Trophoblast cell (in vitro differentiated cells and primary cell): ENCODE measurements around the gene RNU1-1.
"Not testable (repeated sequence)": the region's sequence is repeated elsewhere in the genome, so short reads cannot be mapped to it uniquely, and the experiment has no call there.

Source experiments
- DNase-seq, 2 donors: peaks; one replicate each; pipeline ENCODE4 v3.0.0-alpha.2; 2016
- H2AFZ ChIP-seq: 2 replicates; pipeline ENCODE4 v1.6.1; 2013; ENCODE audit warnings: low read length, moderate library complexity, mild to moderate bottlenecking; ENCODE audit not compliant: insufficient read depth, poor library complexity
- H2AK5ac ChIP-seq: 2 replicates; pipeline ENCODE4 v1.6.1; 2013; ENCODE audit warnings: mild to moderate bottlenecking, low read length
- H2BK120ac ChIP-seq: 2 replicates; pipeline ENCODE4 v1.6.1; 2013; ENCODE audit warnings: low read length, mild to moderate bottlenecking, moderate library complexity; ENCODE audit not compliant: insufficient read depth, poor library complexity
- H2BK12ac ChIP-seq: 2 replicates; pipeline ENCODE4 v1.6.1; 2013; ENCODE audit warnings: mild to moderate bottlenecking, low read length, moderate library complexity
- H2BK5ac ChIP-seq: 2 replicates; pipeline ENCODE4 v1.6.1; 2013; ENCODE audit warnings: low read length, low read depth, moderate library complexity, mild to moderate bottlenecking; ENCODE audit not compliant: poor library complexity
- H3K14ac ChIP-seq: 2 replicates; pipeline ENCODE4 v1.6.1; 2013; ENCODE audit warnings: mild to moderate bottlenecking, low read length
- H3K18ac ChIP-seq: 2 replicates; pipeline ENCODE4 v1.6.1; 2013; ENCODE audit warnings: mild to moderate bottlenecking, low read length
- H3K23ac ChIP-seq: 2 replicates; pipeline ENCODE4 v1.6.1; 2013; ENCODE audit warnings: low read length
- H3K27ac ChIP-seq: 2 replicates; pipeline ENCODE4 v1.5.1; 2013; ENCODE audit warnings: low read depth, mild to moderate bottlenecking, inconsistent platforms, low read length, moderate library complexity
- H3K27me3 ChIP-seq: 2 replicates; pipeline ENCODE4 v1.6.1; 2013; ENCODE audit warnings: inconsistent platforms, mild to moderate bottlenecking, low read length, moderate library complexity; ENCODE audit not compliant: insufficient read depth
- H3K36me3 ChIP-seq, 2 experiments: 1 replicate in 1 of 2; 2 replicates in 1 of 2; pipeline ENCODE4 v1.6.1; 2013; ENCODE audit warnings: low read length in 2 of 2, mild to moderate bottlenecking in 2 of 2, moderate library complexity in 1 of 2; ENCODE audit not compliant: insufficient read depth in 2 of 2, control insufficient read depth in 1 of 2
- H3K4ac ChIP-seq: 2 replicates; pipeline ENCODE4 v1.6.1; 2013; ENCODE audit warnings: low read depth, mild to moderate bottlenecking, low read length, moderate library complexity
- H3K4me1 ChIP-seq, 2 experiments: 1 replicate in 1 of 2; 2 replicates in 1 of 2; pipeline ENCODE4 v1.6.1; 2013; ENCODE audit warnings: low read length in 2 of 2, mild to moderate bottlenecking in 2 of 2, moderate library complexity in 1 of 2; ENCODE audit not compliant: insufficient read depth in 2 of 2, control insufficient read depth in 1 of 2
- H3K4me2 ChIP-seq: 2 replicates; pipeline ENCODE4 v1.6.1; 2013; ENCODE audit warnings: inconsistent platforms, mild to moderate bottlenecking, low read length, moderate library complexity
- H3K4me3 ChIP-seq: 2 replicates; pipeline ENCODE4 v1.5.1; 2013; ENCODE audit warnings: mild to moderate bottlenecking, low read depth, low read length, inconsistent platforms
- H3K79me1 ChIP-seq: one replicate; pipeline ENCODE4 v1.6.1; 2013; ENCODE audit warnings: low read length
- H3K79me2 ChIP-seq: 2 replicates; pipeline ENCODE4 v1.6.1; 2013; ENCODE audit warnings: low read length, mild to moderate bottlenecking; ENCODE audit not compliant: control insufficient read depth, insufficient read depth, poor library complexity
- H3K9ac ChIP-seq: 2 replicates; pipeline ENCODE4 v1.6.1; 2013; ENCODE audit warnings: mild to moderate bottlenecking, low read length
- H3K9me3 ChIP-seq: 2 replicates; pipeline ENCODE4 v1.6.1; 2013; ENCODE audit warnings: low read depth, mild to moderate bottlenecking, control low read depth, inconsistent platforms, low read length; ENCODE audit not compliant: insufficient read depth
- H4K12ac ChIP-seq: 2 replicates; pipeline ENCODE4 v1.6.1; 2013; ENCODE audit warnings: low read depth, mild to moderate bottlenecking, low read length, moderate library complexity
- H4K8ac ChIP-seq: 2 replicates; pipeline ENCODE4 v1.6.1; 2013; ENCODE audit warnings: low read depth, mild to moderate bottlenecking, low read length, moderate library complexity
- H4K91ac ChIP-seq: one replicate; pipeline ENCODE4 v1.6.1; 2013; ENCODE audit warnings: low read depth, mild to moderate bottlenecking, low read length, moderate library complexity
- WGBS: extraction: QIAGEN DNeasy Blood & Tissue Kit; methylation state at CpG from one replicate; pipeline ENCODE4 v1.1.7; 2013; ENCODE audit warnings: missing lambda C conversion rate; ENCODE audit not compliant: insufficient read length, insufficient coverage; ENCODE audit errors: extremely low coverage; 5-methylcytosine and 5-hydroxymethylcytosine counted together

RNU1-1 gene

DNA sequence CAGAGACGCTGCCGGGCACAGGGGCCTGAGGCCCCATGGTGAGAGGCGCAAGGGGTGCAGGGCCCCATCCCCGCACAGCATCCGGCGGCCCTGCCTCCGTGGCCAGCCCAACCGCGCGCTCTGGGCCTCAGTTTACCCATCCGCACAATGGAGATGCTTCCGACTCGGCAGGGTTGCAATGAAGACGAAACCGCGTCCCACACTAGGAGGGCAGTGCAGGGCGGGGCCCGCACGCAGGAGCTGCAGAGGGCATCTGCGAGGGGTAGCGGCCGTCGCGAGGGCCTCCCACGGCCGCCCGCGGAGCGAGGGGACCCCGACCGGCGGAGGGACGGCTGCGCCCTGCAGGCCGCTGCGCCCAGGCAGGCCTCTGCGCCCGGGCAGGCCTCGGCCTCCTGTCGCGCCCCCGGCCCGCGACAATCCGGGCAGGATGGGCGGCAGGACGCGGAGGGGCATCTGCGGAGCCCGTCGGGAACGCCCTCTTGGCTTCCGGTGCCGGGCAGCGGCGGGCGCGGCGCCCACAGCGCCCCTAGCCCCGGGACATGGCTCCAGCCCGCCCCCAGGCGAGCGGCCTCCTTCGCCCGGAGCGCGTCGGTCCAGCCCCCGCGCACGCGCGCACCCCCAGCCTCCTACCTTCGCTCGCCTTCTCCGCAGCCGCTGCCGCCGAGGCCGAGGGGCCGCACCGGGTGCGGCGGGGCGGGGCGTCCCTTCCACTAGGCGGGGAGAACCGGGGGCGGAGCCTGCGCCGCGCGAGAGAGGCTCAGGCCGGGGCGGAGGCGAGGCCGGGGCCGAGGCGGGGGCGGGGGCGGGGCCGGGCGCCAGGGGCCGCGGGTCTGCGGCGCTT is 15.3 kb downstream of the RNU1-1 start:
- H3K27me3 ChIP-seq = no peaks in the 10 kb centered on the region
- no peak overlapping the region for H3K27ac ChIP-seq
- peak overlapping the region; percentile 96 for H3K4me2 ChIP-seq
- H3K9me3 ChIP-seq = no peaks in the 10 kb centered on the region
- H3K23ac ChIP-seq = no peak overlapping the region
- WGBS = no CpG with 5 or more reads among the region's 108 CpGs
- peak overlapping the region; percentile 8 for H3K4ac ChIP-seq
- peak overlapping the region; percentile 86 for H4K12ac ChIP-seq
- peak overlapping the region; percentile 78 for H3K4me3 ChIP-seq
- no peak overlapping the region for H2BK12ac ChIP-seq
- peak overlapping the region; percentile 88 for H4K91ac ChIP-seq
- peaks cover 0 to 3% of the 10 kb centered on the region in 2 experiments for H3K4me1 ChIP-seq
- H3K79me1 ChIP-seq = peaks cover 10% of the 10 kb centered on the region
- peak overlapping the region; percentile 85 for H2BK120ac ChIP-seq
- peak overlapping the region; percentile 41 for H3K14ac ChIP-seq
- peak overlapping the region; percentile 77 for H3K9ac ChIP-seq
- H4K8ac ChIP-seq = peak overlapping the region; percentile 71
- peak overlapping the region; percentile 31 for H2BK5ac ChIP-seq
- H3K36me3 ChIP-seq = no peaks in the 10 kb centered on the region
- H2AK5ac ChIP-seq = peak overlapping the region; percentile 95
- DNase-seq = peak; percentile 83 to 92
- H3K79me2 ChIP-seq = peaks cover 8% of the 10 kb centered on the region
- peak overlapping the region; percentile 45 for H3K18ac ChIP-seq
- H2AFZ ChIP-seq = peak overlapping the region; percentile 80

DNA sequence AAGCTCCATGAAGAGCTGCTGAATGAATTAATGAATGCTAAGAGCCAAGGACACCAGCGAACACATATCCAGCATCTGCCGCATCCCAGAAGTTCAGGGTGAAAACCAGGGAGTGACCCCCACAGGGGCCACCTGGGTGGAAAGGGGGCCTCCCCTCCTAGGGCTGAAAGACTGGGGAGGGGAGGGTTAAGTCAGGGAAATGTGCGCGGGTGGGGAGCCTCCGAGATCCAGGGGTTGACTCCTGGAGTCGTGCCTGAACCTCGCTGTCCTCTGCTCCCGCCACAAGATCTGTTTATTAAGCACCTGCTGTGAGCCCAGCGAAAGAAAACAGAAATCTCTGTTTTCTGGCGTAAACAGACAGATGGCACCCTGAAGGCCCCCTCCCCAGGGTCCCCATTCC is 16.0 kb downstream of the RNU1-1 start:
- not testable (repeated sequence) for H4K12ac ChIP-seq, H3K27ac ChIP-seq, H3K18ac ChIP-seq, H3K79me1 ChIP-seq, H3K4me1 ChIP-seq, H2AFZ ChIP-seq, H3K9ac ChIP-seq, H4K8ac ChIP-seq, H3K36me3 ChIP-seq, H2BK5ac ChIP-seq, H2AK5ac ChIP-seq, H3K23ac ChIP-seq, H3K4me3 ChIP-seq, H4K91ac ChIP-seq, H3K4ac ChIP-seq, H3K27me3 ChIP-seq, H3K14ac ChIP-seq, H2BK120ac ChIP-seq, H3K9me3 ChIP-seq, DNase-seq, H2BK12ac ChIP-seq, H3K79me2 ChIP-seq
- WGBS = no CpG with 5 or more reads among the region's 10 CpGs
- H3K4me2 ChIP-seq = peak overlapping the region; percentile 96

DNA sequence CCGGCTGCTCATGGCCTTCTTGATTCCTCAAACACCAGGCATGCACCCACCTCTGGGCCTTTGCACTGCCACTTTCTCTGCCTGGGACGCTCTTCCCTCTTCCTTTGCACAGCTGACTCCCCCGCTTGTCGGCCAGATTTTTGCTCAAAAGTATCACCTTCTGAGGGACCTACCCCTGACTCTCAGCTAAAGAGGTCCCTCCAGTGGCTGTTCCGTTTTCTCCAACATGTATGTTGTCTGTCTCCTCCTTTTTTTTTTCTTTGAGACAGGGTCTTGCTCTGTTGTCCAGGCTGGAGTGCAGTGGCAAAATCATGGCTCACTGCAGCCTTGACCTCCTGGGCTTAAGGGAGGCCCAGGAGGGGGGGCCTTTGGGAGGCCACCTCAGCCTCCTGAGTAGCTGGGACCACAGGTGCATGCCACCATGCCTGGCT is 16.6 kb downstream of the RNU1-1 start:
- H3K14ac ChIP-seq, H3K27ac ChIP-seq, H3K4ac ChIP-seq, H3K9ac ChIP-seq, H3K36me3 ChIP-seq, H2AK5ac ChIP-seq, H3K18ac ChIP-seq, H2BK12ac ChIP-seq, H4K8ac ChIP-seq, H3K79me2 ChIP-seq, H2BK5ac ChIP-seq, H3K4me1 ChIP-seq, H2BK120ac ChIP-seq, H3K79me1 ChIP-seq, H3K4me3 ChIP-seq, H3K27me3 ChIP-seq, H3K9me3 ChIP-seq, H3K4me2 ChIP-seq, H4K12ac ChIP-seq, H3K23ac ChIP-seq, H2AFZ ChIP-seq, H4K91ac ChIP-seq: not testable (repeated sequence)
- WGBS = no CpG with 5 or more reads among the region's 5 CpGs
- DNase-seq = peak in 1 of 2 donors; percentile 20

DNA sequence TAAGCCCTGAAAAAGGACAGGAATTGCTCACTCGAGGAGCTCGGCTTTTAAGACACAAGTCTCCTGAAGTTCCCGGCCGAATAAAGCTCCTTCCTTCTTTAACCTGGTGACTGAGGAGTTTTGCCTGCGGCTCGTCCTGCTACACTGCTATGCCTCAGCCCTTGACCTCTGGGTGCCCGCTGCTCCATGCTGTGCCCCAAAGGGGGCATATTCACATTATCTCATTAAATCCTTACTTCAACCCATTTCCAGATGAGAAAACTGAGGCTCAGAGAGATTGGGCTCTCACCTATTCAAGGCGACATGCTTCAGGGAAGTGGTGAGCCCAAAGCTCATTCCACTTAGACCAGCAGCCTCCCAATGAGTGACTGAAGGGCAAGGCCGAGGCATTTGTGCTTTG is 20.4 kb downstream of the RNU1-1 start:
- not testable (repeated sequence) for DNase-seq, H3K4me1 ChIP-seq, H2AFZ ChIP-seq, H2BK120ac ChIP-seq, H3K79me1 ChIP-seq, H2BK5ac ChIP-seq, H4K91ac ChIP-seq, H3K14ac ChIP-seq, H3K18ac ChIP-seq, H3K4ac ChIP-seq, H2AK5ac ChIP-seq, H3K27ac ChIP-seq, H4K8ac ChIP-seq, H3K23ac ChIP-seq, H3K4me3 ChIP-seq, H2BK12ac ChIP-seq, H3K79me2 ChIP-seq, H3K4me2 ChIP-seq, H3K9me3 ChIP-seq, H3K9ac ChIP-seq, H4K12ac ChIP-seq, H3K27me3 ChIP-seq
- WGBS = no CpG with 5 or more reads among the region's 9 CpGs
- peaks cover 10 to 11% of the 10 kb centered on the region in 2 experiments for H3K36me3 ChIP-seq
